Activated naive CD8-positive, alpha-beta T cell treated with anti-CD3 and anti-CD28 coated beads, Interleukin-2, amount 50 U/mL, for 16 hours (primary cell): ENCODE measurements around the gene GALNT10.

ENCODE experiments used
- DNase-seq: peaks from one replicate; pipeline ENCODE4 v3.0.0-alpha.2; 2020; ENCODE audit warnings: low read depth, low spot score

GALNT10 gene

GRCh38 chr5:154295551-154295950 lies 105.0 kb downstream of the GALNT10 start:
- DNase-seq, result no peak

DNA sequence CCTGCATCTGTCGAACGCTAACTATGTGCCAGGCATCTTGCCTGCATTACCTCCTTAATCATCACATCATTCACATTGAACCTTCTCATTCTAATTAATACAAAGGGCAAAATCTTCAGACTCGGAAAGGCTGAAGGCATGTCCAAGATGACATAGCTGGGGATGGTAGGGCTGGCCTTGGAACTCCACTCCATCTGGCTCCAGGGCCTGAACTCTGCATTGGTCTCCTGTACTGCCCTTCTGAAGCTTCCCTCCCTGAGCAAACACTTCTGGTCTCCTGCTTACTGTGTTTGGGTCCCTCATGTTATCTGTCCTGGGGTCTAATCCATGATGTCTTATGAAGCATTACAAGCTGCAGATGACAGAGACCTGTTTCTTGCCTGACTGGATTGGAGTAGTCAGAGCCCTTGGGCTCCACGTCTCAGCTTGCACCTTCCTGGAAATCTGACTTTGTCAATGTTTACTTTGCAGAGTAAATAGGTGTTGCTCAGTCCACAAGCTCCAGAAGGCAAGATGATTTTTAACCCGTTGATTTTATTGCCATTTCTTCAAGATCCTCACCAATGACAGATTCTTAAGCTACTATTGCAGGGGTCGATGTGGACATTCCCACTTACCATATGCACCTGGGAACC lies 106.1 kb downstream of the GALNT10 start:
- no peak for DNase-seq

DNA sequence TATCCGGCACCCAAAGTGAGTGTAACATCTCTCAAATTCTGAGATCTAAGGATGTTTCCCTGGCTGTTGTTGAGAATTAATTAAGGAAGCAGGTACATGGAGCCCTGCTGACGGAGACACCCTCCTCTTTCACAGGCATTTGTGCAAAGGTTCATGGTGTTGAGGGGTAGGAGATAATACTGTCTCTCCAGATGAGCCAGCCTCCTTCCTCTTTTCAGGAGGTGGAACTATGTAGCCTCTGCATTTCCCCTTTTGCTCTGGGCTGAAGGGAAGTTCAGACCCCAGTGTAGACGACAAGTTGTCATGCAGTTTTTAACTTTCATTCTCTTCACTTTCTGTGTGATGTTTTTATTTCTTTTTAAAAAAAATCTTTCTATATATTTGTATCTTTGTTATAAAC lies 107.5 kb downstream of the GALNT10 start:
- no peak for DNase-seq

DNA sequence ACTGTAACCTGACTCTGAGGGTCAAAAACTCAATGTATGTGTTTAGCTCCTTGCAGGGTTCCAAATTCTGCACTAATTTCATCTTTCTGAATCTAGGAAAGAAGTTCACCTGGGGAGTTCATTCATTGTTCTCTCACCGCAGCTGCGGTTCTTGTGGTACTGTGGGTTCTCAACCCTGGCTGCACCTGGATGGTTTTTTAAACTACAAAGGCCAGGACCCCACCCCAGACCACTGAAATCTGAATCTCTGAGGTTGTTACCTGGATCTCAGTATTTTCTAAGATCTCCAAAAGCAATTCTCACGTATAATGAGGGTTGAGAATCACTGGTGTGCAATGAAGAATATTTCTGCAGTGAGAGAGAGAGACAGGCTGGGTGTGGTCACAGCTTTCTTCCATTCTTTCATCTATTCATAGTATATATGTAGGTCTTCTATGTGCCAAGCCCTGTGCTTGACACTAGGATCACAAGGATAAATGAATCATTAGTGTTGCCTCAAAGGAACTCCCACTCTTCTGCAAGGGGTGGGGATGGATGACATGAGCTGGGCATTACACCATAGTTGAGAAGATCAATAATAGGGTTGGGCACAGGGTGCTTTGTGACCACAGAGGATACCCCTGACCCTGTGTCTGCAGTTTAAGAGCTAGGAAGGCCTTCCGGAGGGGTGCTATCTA lies 109.8 kb downstream of the GALNT10 start:
- no peak for DNase-seq

DNA sequence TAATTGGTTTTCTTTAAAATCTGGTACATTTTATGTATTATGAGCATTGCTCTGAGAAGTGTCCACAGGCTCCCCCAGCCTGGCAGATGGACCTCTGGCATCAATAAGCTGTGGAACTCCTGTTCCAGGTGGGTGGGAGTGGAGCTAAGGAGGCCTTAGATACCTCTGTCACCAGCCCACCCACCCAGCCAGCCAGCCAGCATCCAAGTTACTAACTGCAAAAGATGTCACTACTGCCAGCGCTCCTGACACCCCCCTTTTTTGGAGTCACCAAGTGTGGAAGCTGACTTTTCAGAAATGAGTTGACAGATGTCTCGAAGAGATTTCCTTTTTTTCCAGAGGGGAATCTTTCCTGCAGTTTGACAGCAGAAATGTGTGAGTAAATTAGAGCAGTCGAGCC lies 111.2 kb downstream of the GALNT10 start:
- no peak for DNase-seq

DNA sequence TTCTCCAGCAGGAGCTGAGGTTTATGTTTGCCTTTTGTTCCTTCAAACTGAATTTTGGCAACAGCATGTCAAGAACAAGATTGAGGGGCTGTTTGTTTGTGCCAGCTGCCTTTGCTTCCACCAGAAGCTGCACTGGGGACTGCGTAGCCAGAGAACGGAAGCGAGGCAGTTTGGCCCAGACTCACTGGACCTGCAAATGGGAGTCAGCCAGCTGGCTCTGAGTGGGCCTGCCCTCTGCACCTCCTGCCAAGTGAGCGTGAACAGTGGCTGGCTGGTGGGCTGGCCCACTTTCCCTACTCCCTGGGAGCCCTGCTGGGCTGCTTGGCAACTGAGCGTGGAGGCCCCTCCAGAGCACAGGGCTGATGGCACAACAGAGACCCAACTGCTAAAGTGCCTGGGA lies 111.6 kb downstream of the GALNT10 start:
- no peak for DNase-seq

GRCh38 chr5:154303133-154303532 lies 112.6 kb downstream of the GALNT10 start:
- no peak for DNase-seq

GRCh38 chr5:154308443-154309370 lies 118.2 kb downstream of the GALNT10 start:
- no peak for DNase-seq

- DNase-seq, result no peak
These were observed 118.8 kb downstream of the GALNT10 start for GRCh38 chr5:154309371-154309745.

GRCh38 chr5:154309805-154310204 lies 119.3 kb downstream of the GALNT10 start:
- DNase-seq, result no peak

GRCh38 chr5:154311362-154311761 lies 120.8 kb downstream of the GALNT10 start:
- no peak for DNase-seq

- DNase-seq, result no peak
These were observed 121.5 kb downstream of the GALNT10 start for GRCh38 chr5:154312000-154312399.

DNA sequence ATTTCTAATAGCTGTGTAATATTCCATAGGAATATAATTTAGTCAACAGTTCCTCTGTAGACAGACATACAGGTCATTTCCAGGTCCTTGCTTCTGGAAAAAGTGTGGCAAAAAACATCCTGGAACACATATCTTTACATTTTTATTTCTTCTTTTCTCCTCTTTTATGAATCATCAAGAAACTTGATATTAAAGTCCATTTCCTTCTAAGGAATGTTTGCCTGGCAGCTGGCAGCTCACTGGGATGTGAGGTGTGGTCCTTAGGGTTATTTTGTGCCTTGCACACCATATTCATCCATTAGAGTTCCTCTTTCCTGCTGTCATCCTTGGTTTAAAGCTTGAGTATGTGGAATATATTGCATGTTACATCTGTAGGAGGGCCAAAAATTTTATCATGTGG lies 122.0 kb downstream of the GALNT10 start:
- no peak for DNase-seq

- no peak for DNase-seq
These were observed 123.0 kb downstream of the GALNT10 start for GRCh38 chr5:154313360-154314017.

DNA sequence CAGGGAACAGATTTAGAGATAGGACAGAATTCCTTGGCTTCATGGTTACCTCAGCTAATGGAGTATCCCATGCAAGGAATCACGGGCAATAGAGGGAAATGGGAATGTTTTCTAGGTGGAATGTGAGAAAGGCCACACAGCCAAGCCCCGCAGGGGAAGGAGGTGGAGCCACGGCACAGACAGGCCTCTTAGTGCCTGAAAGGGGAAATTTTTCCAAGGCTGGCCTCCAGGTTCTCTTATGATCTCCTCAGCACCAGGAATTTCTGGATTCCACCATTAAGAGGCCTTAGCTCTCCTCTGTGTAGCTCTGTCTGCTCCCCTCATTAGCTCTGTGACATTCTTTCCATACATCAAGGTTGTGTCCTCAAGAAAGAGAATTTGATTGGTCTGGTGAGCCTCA lies 124.7 kb downstream of the GALNT10 start:
- DNase-seq, result no peak

GRCh38 chr5:154315756-154316155 lies 125.2 kb downstream of the GALNT10 start:
- DNase-seq, result no peak

GRCh38 chr5:154316223-154316935 lies 125.8 kb downstream of the GALNT10 start:
- DNase-seq, result no peak

DNA sequence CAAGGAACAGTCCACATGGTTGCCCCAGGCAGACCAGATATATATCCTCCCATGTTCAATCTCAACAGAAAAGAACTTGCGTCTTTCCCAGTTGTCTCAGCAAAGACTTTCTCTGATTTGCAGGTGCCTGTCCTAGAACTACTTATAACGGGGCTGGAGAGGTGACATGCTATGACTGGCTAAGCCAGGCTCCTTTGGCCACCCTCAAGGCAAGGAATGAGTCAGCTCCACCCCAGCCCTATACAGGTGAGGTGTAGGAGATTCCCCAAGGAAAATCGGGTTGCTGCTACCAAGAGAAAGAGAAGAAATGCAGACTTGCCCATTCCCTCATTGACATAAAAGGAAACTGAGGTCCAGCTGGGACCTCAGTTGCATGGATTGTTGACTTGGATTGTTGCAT lies 127.4 kb downstream of the GALNT10 start:
- DNase-seq, result no peak

DNA sequence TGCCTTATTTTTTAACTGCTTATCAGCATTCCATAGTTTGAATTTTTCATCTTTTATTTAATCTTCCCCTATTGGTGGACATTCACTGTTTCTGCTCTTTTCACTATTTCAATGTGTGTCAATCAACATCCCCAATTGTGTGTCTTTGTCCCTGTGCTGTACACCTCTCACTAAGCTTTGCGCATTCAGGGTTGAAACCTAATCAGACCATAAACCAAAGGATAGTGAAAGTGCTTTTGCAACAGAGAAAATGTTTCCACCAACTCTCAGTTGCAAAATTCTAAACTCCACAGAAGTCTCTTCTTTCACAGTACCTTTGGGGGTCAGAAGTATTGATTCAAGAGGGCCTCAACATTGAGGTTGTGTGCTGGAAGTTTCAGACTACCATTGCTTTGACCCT lies 128.2 kb downstream of the GALNT10 start:
- DNase-seq, result no peak

DNA sequence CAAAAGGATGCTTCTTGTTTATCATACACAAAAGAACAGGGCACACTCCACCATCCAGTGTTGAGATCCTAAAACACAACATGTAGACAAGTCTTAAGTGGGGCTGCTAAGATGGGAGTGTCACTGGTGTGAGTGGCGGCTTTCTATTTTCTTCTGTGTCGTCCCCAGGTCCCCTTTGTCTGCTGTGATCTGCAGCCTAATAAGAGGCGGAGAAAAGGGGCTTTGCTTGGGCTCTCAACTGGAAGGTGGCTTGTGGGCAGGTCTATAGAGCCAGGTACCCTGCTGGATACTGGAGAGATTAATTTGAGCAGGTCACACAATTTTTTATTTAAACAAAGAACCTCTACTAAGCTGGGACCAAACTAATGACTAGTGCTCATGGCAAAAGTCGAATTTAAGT lies 129.2 kb downstream of the GALNT10 start:
- no peak for DNase-seq
